Activated CD4-positive, alpha-beta T cell treated with anti-CD3 and anti-CD28 coated beads for 1 hour (primary cell): ENCODE data around the gene MTHFR.

ENCODE experiments used
- DNase-seq: peaks from one replicate; pipeline ENCODE4 v3.0.0-alpha.2; 2020

MTHFR gene

GRCh38 chr1:11751087-11751486 is 54.7 kb downstream of the MTHFR start:
- DNase-seq, result no peak

GRCh38 chr1:11749996-11750395 is 55.8 kb downstream of the MTHFR start:
- no peak for DNase-seq

- peak; percentile 25 for DNase-seq
These were observed 56.5 kb downstream of the MTHFR start for GRCh38 chr1:11749203-11749689.

- DNase-seq, result no peak
These were observed 57.2 kb downstream of the MTHFR start for GRCh38 chr1:11748294-11749202.

- no peak for DNase-seq
These were observed 58.8 kb downstream of the MTHFR start for GRCh38 chr1:11746795-11747487.

- no peak for DNase-seq
These were observed 59.7 kb downstream of the MTHFR start for GRCh38 chr1:11746092-11746491.

GRCh38 chr1:11744287-11744686 is 61.5 kb downstream of the MTHFR start:
- DNase-seq, result no peak

- no peak for DNase-seq
These were observed 63.7 kb downstream of the MTHFR start for GRCh38 chr1:11741919-11742558.

- DNase-seq, result no peak
These were observed 64.3 kb downstream of the MTHFR start for GRCh38 chr1:11741482-11741881.

GRCh38 chr1:11740258-11741192 is 65.2 kb downstream of the MTHFR start:
- DNase-seq, result no peak

GRCh38 chr1:11738783-11739182 is 67.0 kb downstream of the MTHFR start:
- DNase-seq, result no peak

- DNase-seq, result no peak
These were observed 67.7 kb downstream of the MTHFR start for GRCh38 chr1:11738096-11738495.

- DNase-seq, result no peak
These were observed 68.8 kb downstream of the MTHFR start for GRCh38 chr1:11736746-11737639.

GRCh38 chr1:11735854-11736745 is 69.7 kb downstream of the MTHFR start, which contains the start of gene AGTRAP:
AGTRAP (plus strand) TSS chr1:11736136; CDS start chr1:11736209, 73 bp downstream.
- peak; percentile 75 for DNase-seq
